ENCODE results near the gene ZBED6. TPM values are rescaled to one million over a fixed set of nuclear protein-coding genes. Genes with fewer than 3 reads are reported as not detected.

The ZBED6 gene
- total and polyA plus RNA-seq, 9 of the 15 experiments (the other 6 are each of a cell fraction or from before 2014, with no cell fraction given), result 0.21 to 16.6 (median 5.0) TPM

- TF ChIP-seq JUN (IDR thresholded peaks at IDR 0.05; ENCODE audit: borderline replicate concordance, low read depth, low read length) (peak; percentile 87; the same call in 1 of the 2 replicates), JUN (CRISPR knock-in tag; IDR thresholded peaks at IDR 0.05; ENCODE audit: borderline replicate concordance) (no peak), POLR2A (conservative IDR thresholded peaks at IDR 0.05) (peak; percentile 92), KAT7 (CRISPR knock-in tag; IDR thresholded peaks at IDR 0.05; ENCODE audit: borderline replicate concordance) (peak; percentile 19; the same call in 1 of the 2 replicates), JUNB (CRISPR knock-in tag; conservative IDR thresholded peaks at IDR 0.05) (no peak), HMG20A (CRISPR knock-in tag; conservative IDR thresholded peaks at IDR 0.05) (no peak), ELK1 (CRISPR knock-in tag; IDR thresholded peaks at IDR 0.05) (no peak), PPARD (CRISPR knock-in tag; IDR thresholded peaks at IDR 0.05) (no peak), IRF9 (tag; IDR thresholded peaks at IDR 0.05) (0 out of 2 replicates have a peak, but pooled peaks have one; percentile 11), HDAC1 (IDR thresholded peaks at IDR 0.05) (peak in 1 of 2 experiments; percentile 51; a peak in 1 of 4 replicates), BRD9 (IDR thresholded peaks at IDR 0.05; ENCODE audit: low read depth, partially characterized antibody) (peak; percentile 16), ZFP91 (CRISPR knock-in tag; IDR thresholded peaks at IDR 0.05) (no peak), ZNF696 (CRISPR knock-in tag; conservative IDR thresholded peaks at IDR 0.05) (no peak), FUS (optimal IDR thresholded peaks at IDR 0.05; ENCODE audit: low read depth, low read length) (no peak), NFYB (IDR thresholded peaks at IDR 0.05; ENCODE audit: extremely low read depth, insufficient read length) (no peak), MLX (CRISPR knock-in tag; conservative IDR thresholded peaks at IDR 0.05) (no peak), IRF2 (CRISPR knock-in tag; IDR thresholded peaks at IDR 0.05) (no peak), ZNF644 (tag; IDR thresholded peaks at IDR 0.05; ENCODE audit: low read depth) (peak; percentile 62; the same call in 1 of the 2 replicates)
Measured at GRCh38 chr1:203795441-203796235, at the start of gene ZBED6, which contains the start of gene ZC3H11A (continued).

Measured in K562 (cell line).